Brain microvascular endothelial cell (primary cell): Measurements from ENCODE around the gene GLI2.

Source experiments
- DNase-seq: peaks from one replicate; pipeline ENCODE4 v3.0.0-alpha.2; 2020
- H3K27ac ChIP-seq: fragments of 250-450 bp; sonication (Bioruptor Pico); 2 replicates; pipeline ENCODE4 v1.5.1; 2020; ENCODE audit warnings: mild to moderate bottlenecking, moderate library complexity
- H3K27me3 ChIP-seq: fragments of 250-450 bp; sonication (Bioruptor Pico); replicated peaks from 2 replicates; pipeline ENCODE4 v1.5.1; 2020; ENCODE audit warnings: mild to moderate bottlenecking
- H3K36me3 ChIP-seq: fragments of 250-450 bp; sonication (Bioruptor Pico); replicated peaks from 2 replicates; pipeline ENCODE4 v1.5.1; 2020; ENCODE audit warnings: mild to moderate bottlenecking
- H3K4me3 ChIP-seq: 2 replicates; pipeline ENCODE4 v1.5.1; 2011; ENCODE audit warnings: low read depth, mild to moderate bottlenecking, control low read depth, low read length, moderate library complexity
- in situ Hi-C: cut with HindIII; loops from 2 replicates; pipeline ENCODE4 v1.10.0; 2017; ENCODE audit warnings: low sequenced_read_pairs, low pct_ligation_motif_present
- TF ChIP-seq, protein P1 (sequence below): IDR thresholded peaks from 2 replicates; pipeline ENCODE4 v1.5.1; 2011; ENCODE audit warnings: low read depth, mild to moderate bottlenecking, moderate library complexity, low read length, control low read depth, inconsistent platforms; ENCODE audit errors: missing control alignments

The GLI2 gene

DNA sequence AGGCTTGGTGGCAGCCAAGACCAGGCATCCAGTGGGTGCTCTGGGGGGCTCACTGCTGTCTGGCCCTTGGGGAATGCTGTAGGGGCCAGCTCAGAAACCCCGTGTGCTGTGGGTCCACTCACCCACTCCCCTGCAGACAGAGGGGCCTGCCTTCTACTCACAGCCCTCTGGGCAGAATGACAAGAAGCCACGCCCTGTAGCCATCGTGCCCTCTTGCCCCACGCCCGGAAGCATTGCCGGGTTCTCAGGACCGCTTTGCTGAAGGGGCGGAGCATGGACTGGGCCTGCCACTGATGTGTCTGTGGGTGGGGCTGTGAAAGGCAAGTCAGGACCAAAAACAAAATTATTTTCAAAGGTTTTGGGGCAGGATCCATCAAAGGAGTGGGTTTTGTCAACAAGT lies 27.8 kb downstream of the GLI2 start:
- Histone ChIP-seq H3K36me3 (no peaks in the 10 kb centered on the region), H3K4me3 (no peak overlapping the region), H3K27me3 (no peaks in the 10 kb centered on the region), H3K27ac (no peak overlapping the region)
- TF ChIP-seq, protein P1, sequence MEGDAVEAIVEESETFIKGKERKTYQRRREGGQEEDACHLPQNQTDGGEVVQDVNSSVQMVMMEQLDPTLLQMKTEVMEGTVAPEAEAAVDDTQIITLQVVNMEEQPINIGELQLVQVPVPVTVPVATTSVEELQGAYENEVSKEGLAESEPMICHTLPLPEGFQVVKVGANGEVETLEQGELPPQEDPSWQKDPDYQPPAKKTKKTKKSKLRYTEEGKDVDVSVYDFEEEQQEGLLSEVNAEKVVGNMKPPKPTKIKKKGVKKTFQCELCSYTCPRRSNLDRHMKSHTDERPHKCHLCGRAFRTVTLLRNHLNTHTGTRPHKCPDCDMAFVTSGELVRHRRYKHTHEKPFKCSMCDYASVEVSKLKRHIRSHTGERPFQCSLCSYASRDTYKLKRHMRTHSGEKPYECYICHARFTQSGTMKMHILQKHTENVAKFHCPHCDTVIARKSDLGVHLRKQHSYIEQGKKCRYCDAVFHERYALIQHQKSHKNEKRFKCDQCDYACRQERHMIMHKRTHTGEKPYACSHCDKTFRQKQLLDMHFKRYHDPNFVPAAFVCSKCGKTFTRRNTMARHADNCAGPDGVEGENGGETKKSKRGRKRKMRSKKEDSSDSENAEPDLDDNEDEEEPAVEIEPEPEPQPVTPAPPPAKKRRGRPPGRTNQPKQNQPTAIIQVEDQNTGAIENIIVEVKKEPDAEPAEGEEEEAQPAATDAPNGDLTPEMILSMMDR = no peak
- in situ Hi-C loops = no loop called here
- DNase-seq = no peak

DNA sequence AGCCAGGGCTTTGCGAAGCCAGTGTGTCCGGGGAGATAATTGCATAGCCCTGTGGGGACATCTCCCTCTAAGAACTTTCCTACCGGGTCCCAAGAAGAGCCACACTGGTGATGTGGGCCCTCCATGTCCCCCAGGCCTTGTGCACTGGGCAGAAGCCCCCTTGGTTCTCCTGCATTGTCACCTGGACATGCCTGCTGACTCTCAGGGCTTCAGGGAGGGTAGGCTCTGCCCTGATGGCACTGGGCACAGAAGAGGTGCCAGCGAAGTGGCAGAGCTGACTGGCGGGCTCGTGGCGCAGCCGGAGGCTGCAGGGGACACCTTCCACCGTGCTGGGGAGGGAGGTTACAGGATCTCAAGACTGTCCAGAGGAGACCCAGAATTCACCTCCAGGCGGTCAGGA lies 28.3 kb downstream of the GLI2 start:
- H3K27me3 ChIP-seq = no peaks in the 10 kb centered on the region
- H3K36me3 ChIP-seq = no peaks in the 10 kb centered on the region
- H3K4me3 ChIP-seq = no peak overlapping the region
- TF ChIP-seq, protein P1 = no peak
- H3K27ac ChIP-seq = no peak overlapping the region
- no peak for DNase-seq
- in situ Hi-C loops = no loop called here

DNA sequence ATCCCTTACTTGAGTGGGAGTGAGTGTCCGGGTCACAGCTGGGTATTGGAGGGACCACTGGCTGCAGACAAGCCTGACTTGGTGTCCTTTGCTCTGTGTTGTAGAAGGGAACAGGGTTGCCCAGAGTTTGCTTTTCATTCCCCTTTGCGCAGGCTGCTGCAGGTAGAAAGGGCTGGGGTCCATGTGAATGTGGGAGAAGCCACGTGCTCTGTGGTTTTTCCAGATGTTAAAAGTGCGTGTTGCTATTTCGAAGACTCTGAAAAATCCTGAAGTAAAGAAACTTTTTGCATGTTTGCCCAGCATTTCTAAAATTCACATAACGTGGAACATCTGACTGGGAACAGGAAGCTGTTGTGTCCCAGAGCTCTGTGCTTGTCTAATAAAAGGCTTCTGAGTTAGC lies 28.8 kb downstream of the GLI2 start:
- Histone ChIP-seq H3K36me3 (no peaks in the 10 kb centered on the region), H3K27ac (no peak overlapping the region), H3K27me3 (no peaks in the 10 kb centered on the region), H3K4me3 (no peak overlapping the region)
- DNase-seq = no peak
- TF ChIP-seq, protein P1 = no peak
- in situ Hi-C loops = no loop called here

DNA sequence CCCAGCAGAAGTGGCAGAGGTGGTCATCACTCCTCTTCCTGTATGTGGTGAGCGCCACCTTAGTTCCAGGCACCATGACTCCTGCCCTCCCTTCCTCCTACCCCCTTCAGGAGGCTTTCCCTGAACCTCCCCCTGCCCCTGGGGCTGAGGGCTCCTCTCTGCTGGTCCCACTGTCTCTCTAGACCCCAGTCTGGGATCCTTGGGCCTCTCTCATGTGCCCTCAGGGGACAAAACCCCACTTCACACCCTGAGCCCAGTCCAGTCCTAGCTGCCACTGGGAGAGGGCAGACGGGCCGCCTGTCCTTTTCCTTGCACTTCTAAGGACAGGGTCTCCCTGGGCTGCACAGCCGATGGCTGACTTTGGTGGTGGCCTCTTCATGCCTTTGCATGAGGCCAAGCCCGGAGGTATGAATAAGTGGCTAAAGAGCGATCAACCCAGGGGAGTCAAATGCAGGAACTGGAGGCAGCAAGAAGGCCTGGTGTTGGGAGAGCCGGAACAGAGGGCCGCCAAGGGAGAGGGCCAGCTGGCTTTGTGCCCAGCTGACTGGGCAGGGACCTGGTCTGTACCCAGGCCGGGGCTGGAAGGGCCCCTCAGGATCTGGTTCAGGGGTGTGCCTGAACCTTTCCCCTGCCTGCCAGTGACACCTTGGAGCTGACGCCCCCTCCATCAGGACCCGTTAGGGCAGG lies 29.5 kb downstream of the GLI2 start:
- Histone ChIP-seq H3K27me3 (no peaks in the 10 kb centered on the region), H3K27ac (peak overlapping the region; percentile 95), H3K4me3 (no peak overlapping the region), H3K36me3 (no peaks in the 10 kb centered on the region)
- DNase-seq = no peak
- in situ Hi-C loops = no loop called here
- TF ChIP-seq, protein P1 = peak; percentile 1

DNA sequence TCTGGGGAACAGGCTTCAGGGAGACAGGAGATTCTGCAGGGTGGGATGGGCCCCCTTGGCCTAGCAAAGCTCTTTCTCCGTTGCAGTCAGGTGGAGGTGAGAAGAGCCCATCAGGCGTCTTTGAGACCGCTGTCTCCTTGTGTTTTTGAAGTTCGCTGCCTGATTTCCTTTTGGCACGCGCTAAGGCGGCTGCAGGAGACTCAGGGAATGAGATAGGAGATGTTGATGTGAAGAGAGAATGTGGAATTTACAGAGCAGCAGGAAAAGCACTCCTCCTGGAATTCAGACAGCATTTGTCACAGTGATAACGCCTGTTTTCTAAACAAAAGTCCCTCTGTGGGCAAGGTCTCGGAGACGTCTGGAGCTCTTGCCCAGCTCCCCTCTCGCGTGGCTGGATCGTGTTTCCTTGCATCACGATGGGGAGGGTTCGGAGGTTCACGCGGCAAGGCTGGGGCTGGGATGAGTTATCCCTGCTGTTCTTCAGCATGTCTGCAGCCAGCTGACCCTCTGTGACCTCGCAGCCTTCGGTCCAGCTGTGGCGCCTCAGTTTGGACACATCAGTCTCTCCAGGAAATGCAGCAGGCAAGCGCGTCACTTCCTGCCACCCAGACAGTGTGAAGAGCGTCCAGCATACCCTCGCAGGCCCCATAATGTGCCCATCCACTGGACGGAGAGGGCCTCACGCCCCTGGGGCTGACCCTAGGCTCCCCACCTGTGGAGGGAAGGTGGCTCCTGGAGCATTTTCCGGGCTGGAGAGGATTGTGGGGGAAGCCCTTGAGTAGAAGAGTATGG lies 30.2 kb downstream of the GLI2 start:
- Histone ChIP-seq H3K27ac (peak overlapping the region; percentile 95), H3K27me3 (no peaks in the 10 kb centered on the region), H3K36me3 (no peaks in the 10 kb centered on the region), H3K4me3 (no peak overlapping the region)
- peak; percentile 97 for DNase-seq
- in situ Hi-C loops = no loop called here
- TF ChIP-seq, protein P1 = no peak
